BLaER1 (cell line): ENCODE measurements around the gene HOXC5.
"Not testable (repeated sequence)": the region's sequence is repeated elsewhere in the genome, so short reads cannot be mapped to it uniquely, and the experiment has no call there.

Source experiments
- H3K27ac ChIP-seq: shearing (Covaris generic); formaldehyde crosslinking; 2 replicates; pipeline ENCODE4 v1.8.1; 2022
- H3K27me3 ChIP-seq: shearing (Covaris generic); formaldehyde crosslinking; 2 replicates; pipeline ENCODE4 v1.8.1; 2022
- H3K36me3 ChIP-seq: shearing (Covaris generic); formaldehyde crosslinking; 2 replicates; pipeline ENCODE4 v1.8.1; 2022
- H3K4me1 ChIP-seq: shearing (Covaris generic); formaldehyde crosslinking; 2 replicates; pipeline ENCODE4 v1.8.1; 2022
- H3K4me2 ChIP-seq: shearing (Covaris generic); formaldehyde crosslinking; 2 replicates; pipeline ENCODE4 v1.8.1; 2022
- H3K4me3 ChIP-seq: shearing (Covaris generic); formaldehyde crosslinking; 2 replicates; pipeline ENCODE4 v1.8.1; 2022
- H3K9ac ChIP-seq: shearing (Covaris generic); formaldehyde crosslinking; 2 replicates; pipeline ENCODE4 v1.8.1; 2022
- H3K9me3 ChIP-seq: shearing (Covaris generic); formaldehyde crosslinking; 2 replicates; pipeline ENCODE4 v1.8.1; 2022
- H4K20me1 ChIP-seq: shearing (Covaris generic); formaldehyde crosslinking; 2 replicates; pipeline ENCODE4 v1.8.1; 2022
- Cebpa-rat ChIP-seq: shearing (Covaris generic); IDR thresholded peaks from 2 replicates; pipeline ENCODE4 v1.8.1; 2022

The HOXC5 gene

DNA sequence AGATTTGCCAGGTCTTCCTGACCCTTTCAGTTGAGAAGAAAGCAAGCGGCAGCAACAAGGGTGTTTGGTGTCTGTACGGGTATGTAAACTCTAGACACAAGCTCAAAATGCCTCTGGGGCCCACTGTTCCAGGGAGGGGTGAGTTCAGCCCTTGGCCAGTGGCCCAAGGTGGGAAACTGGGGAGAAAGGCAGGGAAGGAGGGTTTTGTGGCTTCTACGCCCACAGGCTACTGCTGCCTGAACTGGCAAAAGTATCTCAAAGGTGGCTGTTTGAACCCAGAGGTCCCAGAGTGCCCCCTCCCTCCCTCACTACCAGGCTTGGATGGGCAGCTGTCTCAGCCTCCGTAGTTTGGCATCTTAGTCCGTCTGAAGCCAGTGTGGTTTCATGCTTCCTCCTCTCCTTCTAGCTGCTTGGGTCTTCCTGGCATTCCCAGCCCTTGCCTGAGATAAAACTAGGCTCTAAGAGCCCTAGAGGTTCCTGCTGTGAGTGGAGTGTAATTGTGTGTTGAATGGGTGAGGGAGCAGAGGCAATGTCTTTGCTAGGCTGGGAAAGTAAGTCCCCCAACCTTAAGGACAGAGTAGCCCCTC lies 5.5 kb downstream of the HOXC5 start:
- H3K4me1 ChIP-seq = peaks cover 10% of the 10 kb centered on the region
- H4K20me1 ChIP-seq = peaks cover 79% of the 10 kb centered on the region
- no peak overlapping the region for H3K4me2 ChIP-seq
- H3K36me3 ChIP-seq = no peaks in the 10 kb centered on the region
- peaks cover 100% of the 10 kb centered on the region for H3K27me3 ChIP-seq
- TF ChIP-seq Cebpa-rat = no peak
- H3K9me3 ChIP-seq = peaks cover 8% of the 10 kb centered on the region
- H3K9ac ChIP-seq = no peak overlapping the region
- H3K4me3 ChIP-seq = no peak overlapping the region
- H3K27ac ChIP-seq = no peak overlapping the region

DNA sequence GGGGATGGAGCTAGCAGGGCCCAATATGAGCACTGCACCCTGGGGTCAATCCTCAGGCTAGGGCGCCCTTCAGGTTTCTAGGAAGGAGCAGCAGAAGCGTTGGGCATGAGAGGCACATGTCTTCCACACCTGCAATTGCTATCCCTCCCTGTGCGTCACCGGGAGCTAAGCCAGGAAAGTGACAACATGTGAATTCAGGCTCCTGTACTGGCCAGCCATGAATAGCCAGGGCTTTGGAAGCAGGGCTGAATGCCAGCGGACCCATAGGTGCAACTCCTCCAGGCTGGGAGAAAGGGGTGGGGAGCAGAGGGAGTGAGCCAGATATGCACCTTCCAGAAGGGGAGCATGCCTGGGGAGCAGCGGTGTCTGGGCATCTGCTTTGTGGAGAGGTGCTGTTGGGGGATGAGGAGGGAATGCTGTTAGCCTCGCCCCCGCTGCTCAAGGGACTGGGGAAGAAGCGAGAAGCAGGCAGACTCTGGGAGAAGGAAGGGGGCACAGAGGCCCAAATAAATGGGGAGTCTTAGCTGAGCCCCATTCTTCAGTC lies 6.1 kb downstream of the HOXC5 start:
- H3K9me3 ChIP-seq = peaks cover 5% of the 10 kb centered on the region; the same call in 1 of the 2 replicates
- H3K4me3 ChIP-seq = no peak overlapping the region
- H3K9ac ChIP-seq = no peak overlapping the region
- H3K4me2 ChIP-seq = no peak overlapping the region
- H3K36me3 ChIP-seq = no peaks in the 10 kb centered on the region
- H3K27me3 ChIP-seq = peaks cover 100% of the 10 kb centered on the region
- TF ChIP-seq Cebpa-rat = no peak
- peaks cover 81% of the 10 kb centered on the region for H4K20me1 ChIP-seq
- H3K27ac ChIP-seq = no peak overlapping the region
- H3K4me1 ChIP-seq = peaks cover 10% of the 10 kb centered on the region

DNA sequence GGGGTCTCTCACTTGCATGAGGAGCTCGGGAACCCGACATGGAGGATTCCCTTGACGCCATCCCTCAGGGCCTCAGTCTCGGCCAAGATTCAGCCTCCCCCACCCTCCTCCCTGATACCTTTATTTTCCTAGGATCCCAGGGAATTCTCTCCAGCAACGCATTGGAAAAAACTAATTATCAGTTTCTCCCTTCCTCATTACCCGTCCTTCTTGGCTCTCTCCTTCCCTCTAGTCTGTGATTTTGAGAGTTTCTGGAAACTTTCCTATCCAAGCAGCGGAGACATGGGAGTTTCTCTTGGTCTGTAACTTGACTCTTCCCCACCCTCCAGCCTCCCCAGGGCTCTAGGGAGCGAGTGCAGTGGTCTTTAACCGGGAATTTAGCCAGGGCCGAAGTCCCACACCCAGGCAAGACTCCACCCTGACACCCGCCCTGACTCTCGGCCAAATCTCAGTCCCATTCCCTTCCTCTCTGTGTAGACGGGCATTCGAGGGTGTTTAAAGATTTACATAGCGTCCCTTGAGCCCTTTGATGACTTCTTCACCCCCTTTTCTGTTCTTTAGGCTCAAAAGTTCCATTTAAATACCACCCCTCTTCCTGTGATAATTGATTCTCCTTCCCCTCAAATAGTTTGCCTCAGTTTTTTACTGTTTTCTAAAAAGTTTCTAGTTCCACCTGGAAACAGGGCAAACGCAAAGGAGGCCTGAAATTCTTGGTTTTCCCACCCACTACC lies 6.7 kb downstream of the HOXC5 start:
- H3K27ac ChIP-seq = no peak overlapping the region
- peaks cover 82% of the 10 kb centered on the region for H4K20me1 ChIP-seq
- no peak overlapping the region for H3K9ac ChIP-seq
- peaks cover 100% of the 10 kb centered on the region for H3K27me3 ChIP-seq
- TF ChIP-seq Cebpa-rat = no peak
- peaks cover 5% of the 10 kb centered on the region; the same call in 1 of the 2 replicates for H3K9me3 ChIP-seq
- H3K4me3 ChIP-seq = no peak overlapping the region
- H3K36me3 ChIP-seq = no peaks in the 10 kb centered on the region
- peaks cover 10% of the 10 kb centered on the region for H3K4me1 ChIP-seq
- H3K4me2 ChIP-seq = no peak overlapping the region

GRCh38 chr12:54040148-54040494 lies 7.3 kb downstream of the HOXC5 start:
- peaks cover 10% of the 10 kb centered on the region for H3K4me1 ChIP-seq
- no peak overlapping the region for H3K27ac ChIP-seq
- TF ChIP-seq Cebpa-rat = no peak

GRCh38 chr12:54040648-54041047 lies 7.8 kb downstream of the HOXC5 start:
- peaks cover 81% of the 10 kb centered on the region for H4K20me1 ChIP-seq
- H3K9me3 ChIP-seq = peaks cover 5% of the 10 kb centered on the region; the same call in 1 of the 2 replicates

More at GRCh38 chr12:54040148-54040494, 7.3 kb downstream of the HOXC5 start:
- no peak overlapping the region for H3K4me3 ChIP-seq
- H3K36me3 ChIP-seq = no peaks in the 10 kb centered on the region
- H3K9ac ChIP-seq = no peak overlapping the region
- peaks cover 81% of the 10 kb centered on the region for H4K20me1 ChIP-seq
- H3K9me3 ChIP-seq = peaks cover 5% of the 10 kb centered on the region; the same call in 1 of the 2 replicates
- H3K27me3 ChIP-seq = peaks cover 100% of the 10 kb centered on the region
- H3K4me2 ChIP-seq = no peak overlapping the region

DNA sequence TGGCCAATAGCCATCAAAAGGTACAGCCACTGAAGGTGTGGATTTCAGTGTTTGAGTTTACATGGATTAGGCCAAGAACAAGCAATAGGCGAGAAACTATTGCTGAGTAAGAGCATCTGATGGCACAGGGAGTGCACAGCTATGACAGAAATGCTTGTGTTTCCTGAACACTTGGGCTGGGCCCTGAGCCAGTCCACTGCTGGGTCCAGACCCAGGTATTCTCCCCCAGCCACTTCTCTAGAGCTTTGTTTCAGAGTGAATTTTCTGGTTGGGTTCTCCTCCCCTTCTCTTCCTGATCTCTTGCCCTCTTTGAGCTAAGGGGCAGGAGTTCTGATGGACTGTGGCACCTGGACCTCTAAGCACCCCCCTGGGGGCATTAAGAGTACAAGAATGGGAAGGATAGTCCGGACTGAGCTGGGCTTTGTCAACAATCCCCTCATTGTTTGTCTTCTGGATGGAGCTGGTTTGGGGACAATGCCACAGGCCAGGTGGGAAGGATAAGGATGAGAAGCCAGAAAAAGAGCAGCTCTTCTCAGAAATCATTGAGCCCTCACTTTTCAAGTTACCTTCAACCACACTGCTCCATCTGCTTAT lies 8.3 kb downstream of the HOXC5 start:
- no peak overlapping the region for H3K4me3 ChIP-seq
- H3K36me3 ChIP-seq = no peaks in the 10 kb centered on the region
- peaks cover 10% of the 10 kb centered on the region for H3K4me1 ChIP-seq
- no peak overlapping the region for H3K4me2 ChIP-seq
- H4K20me1 ChIP-seq = peaks cover 81% of the 10 kb centered on the region
- peaks cover 5% of the 10 kb centered on the region; the same call in 1 of the 2 replicates for H3K9me3 ChIP-seq
- H3K27ac ChIP-seq = no peak overlapping the region
- TF ChIP-seq Cebpa-rat = no peak
- peaks cover 100% of the 10 kb centered on the region for H3K27me3 ChIP-seq
- no peak overlapping the region for H3K9ac ChIP-seq

More at GRCh38 chr12:54040648-54041047, 7.8 kb downstream of the HOXC5 start:
- Histone ChIP-seq H3K27ac (no peak overlapping the region), H3K4me2 (no peak overlapping the region), H3K4me3 (no peak overlapping the region), H3K36me3 (no peaks in the 10 kb centered on the region), H3K4me1 (peaks cover 10% of the 10 kb centered on the region), H3K27me3 (peaks cover 100% of the 10 kb centered on the region), H3K9ac (no peak overlapping the region)
- TF ChIP-seq Cebpa-rat = no peak

DNA sequence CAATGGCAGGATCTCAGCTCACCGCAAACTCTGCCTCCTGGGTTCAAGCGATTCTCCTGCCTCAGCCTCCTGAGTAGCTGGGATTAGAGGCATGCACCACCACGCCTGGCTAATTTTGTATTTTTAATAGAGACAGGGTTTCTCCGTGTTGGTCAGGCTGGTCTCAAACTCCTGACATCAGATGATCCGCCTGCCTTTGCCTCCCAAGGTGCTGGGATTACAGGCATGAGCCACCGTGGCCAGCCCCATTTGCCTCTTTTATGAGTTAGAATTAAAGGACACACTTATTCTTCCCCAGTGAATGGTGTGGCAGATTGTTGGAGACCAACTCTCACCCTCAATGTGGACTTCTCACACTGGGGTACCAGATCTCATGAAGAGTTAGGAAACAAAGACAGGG lies 9.2 kb downstream of the HOXC5 start:
- Histone ChIP-seq H4K20me1 (peaks cover 79% of the 10 kb centered on the region), H3K27me3 (peaks cover 100% of the 10 kb centered on the region)
- not testable (repeated sequence) for H3K9ac ChIP-seq, H3K4me1 ChIP-seq, H3K4me3 ChIP-seq, H3K27ac ChIP-seq, H3K4me2 ChIP-seq, H3K36me3 ChIP-seq, H3K9me3 ChIP-seq

DNA sequence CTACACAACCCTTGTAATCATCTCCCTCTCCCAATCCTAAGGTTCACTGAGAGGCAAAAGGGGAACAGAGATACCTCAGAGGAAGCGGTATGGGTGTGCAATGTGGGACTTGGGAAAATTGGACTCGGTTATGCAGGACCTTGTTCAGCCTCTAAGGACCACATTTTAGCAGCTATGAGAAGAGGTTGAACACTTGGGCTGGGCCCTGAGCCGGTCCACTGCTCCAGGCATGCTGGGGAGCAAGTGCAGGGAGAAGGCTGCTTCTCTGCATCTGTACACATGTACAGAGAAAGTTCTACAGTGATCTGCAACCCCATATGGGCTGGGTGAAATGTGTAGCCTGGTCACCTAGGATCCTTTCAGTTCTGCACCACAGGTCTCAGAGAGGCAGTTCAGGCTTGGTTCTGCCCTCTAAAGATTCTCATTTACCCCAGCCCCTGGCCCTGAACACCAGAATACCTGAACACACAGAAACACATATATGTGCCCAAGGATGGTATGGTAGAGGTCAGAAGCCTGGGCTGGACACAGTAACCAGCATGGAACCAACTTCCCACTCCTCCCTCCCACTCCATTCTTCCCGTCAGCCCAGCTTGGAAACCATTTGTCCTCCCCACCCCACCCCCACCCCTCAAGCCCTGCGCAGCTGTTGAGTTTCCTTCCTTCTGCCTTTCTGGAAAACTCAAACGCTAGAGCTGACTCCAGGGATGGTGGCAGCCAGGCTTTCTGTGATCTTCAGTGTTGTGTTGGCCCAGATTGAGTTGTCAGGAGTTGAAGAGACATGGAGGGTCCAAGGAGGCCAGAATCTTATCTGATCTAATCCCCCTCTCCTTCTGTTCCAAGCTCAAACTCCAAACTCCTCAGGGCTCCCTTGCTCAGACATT lies 10.4 kb downstream of the HOXC5 start:
- H4K20me1 ChIP-seq = peaks cover 79% of the 10 kb centered on the region
- no peak overlapping the region for H3K4me2 ChIP-seq
- H3K27me3 ChIP-seq = peaks cover 100% of the 10 kb centered on the region
- H3K4me1 ChIP-seq = no peaks in the 10 kb centered on the region
- no peak for TF ChIP-seq Cebpa-rat
- H3K27ac ChIP-seq = no peak overlapping the region
- H3K4me3 ChIP-seq = no peak overlapping the region
- no peaks in the 10 kb centered on the region for H3K36me3 ChIP-seq
- H3K9me3 ChIP-seq = peaks cover 21% of the 10 kb centered on the region
- H3K9ac ChIP-seq = no peak overlapping the region

GRCh38 chr12:54044425-54045103 lies 11.7 kb downstream of the HOXC5 start:
- no peaks in the 10 kb centered on the region for H3K4me1 ChIP-seq
- H4K20me1 ChIP-seq = peaks cover 79% of the 10 kb centered on the region
- H3K4me2 ChIP-seq = no peak overlapping the region
- no peak overlapping the region for H3K27ac ChIP-seq
- H3K4me3 ChIP-seq = no peak overlapping the region
- peaks cover 24% of the 10 kb centered on the region for H3K9me3 ChIP-seq
- no peaks in the 10 kb centered on the region for H3K36me3 ChIP-seq
- H3K27me3 ChIP-seq = peaks cover 100% of the 10 kb centered on the region
- no peak overlapping the region for H3K9ac ChIP-seq
- no peak for TF ChIP-seq Cebpa-rat
